GM21723 (cell line): ENCODE measurements around the gene BTBD9.

Experiments used
- ATAC-seq: cut with Tn5 transposase; IDR thresholded peaks from one replicate; pipeline ENCODE4 v1.9.1; 2021; ENCODE audit warnings: mild to moderate bottlenecking, moderate library complexity; ENCODE audit not compliant: unreplicated experiment

BTBD9 gene

DNA sequence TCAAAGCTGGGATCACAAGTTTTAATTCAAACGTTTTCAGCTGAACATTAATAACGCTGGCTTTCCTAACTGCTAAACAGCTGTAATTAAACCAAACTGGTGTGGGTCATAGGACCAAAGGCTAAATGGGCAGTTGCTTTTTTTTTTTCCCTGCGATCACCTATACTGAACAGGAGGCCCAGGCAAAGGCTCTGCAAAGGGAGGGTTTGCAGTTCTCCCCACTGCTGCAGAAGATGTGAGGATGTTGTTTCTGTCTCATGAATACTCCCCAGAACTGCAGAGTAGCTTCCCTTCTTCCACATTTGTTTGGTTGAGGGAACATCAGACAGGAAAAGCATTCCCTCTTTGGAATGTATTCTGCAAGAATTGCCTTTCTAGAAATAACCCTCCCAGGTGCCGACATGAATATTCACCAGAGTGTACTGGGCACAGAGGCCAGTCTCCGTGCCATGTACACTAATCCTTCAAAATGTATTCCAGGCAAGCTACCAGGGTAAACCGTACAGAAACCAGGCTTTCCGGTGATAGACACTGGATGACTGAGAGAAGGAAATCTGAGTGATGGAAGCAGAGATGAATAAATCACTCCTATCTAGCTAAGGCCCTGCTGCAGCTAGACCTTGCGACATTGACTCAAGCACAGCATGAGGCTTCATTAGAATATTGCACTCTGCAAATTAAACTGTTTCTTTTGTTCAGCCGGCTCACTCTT lies 370.1 kb downstream of the BTBD9 start:
- ATAC-seq: no peak

DNA sequence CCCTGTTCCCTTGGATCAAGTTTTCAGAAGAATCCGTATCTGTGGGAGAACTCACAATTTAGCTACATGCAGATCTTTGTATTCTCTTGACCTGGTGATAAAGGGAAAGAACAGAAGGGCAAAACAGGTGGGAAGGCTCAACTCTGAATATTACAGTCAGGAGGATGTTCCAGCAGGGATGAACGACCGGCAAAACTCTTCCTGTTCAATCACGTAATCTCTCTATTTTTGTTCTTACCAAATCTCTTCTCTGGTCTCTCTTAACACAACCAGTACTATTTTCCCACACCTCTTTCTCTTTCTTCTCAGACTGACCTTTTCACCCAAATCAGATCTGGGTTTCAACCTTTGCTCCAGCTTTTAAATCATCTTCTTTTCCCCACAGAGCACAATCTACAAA lies 371.4 kb downstream of the BTBD9 start:
- no peak for ATAC-seq

DNA sequence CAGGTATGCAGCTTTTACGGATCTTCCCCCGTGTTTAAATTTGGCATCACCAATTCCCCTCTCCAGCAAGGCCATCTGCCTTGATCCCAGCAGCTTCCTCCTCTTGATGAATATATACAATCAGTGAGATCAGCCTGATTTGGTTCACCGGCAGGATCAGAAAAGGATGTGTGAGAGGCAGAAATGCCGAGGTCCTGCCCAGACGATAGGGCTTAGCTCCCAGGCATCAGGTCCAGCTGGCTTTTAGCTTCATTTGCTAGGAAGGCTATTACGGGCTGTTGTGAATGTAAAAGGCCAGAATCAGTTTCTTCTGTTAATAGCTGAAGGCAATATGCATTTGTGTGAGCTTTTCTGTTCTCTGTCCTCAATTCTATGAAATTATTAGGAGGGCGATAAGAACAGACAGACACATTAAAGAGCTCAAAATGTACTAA lies 372.8 kb downstream of the BTBD9 start:
- ATAC-seq: no peak

- no peak for ATAC-seq
These were observed 375.1 kb downstream of the BTBD9 start for GRCh38 chr6:38264605-38265004.

GRCh38 chr6:38262609-38263008 lies 377.1 kb downstream of the BTBD9 start:
- no peak for ATAC-seq

DNA sequence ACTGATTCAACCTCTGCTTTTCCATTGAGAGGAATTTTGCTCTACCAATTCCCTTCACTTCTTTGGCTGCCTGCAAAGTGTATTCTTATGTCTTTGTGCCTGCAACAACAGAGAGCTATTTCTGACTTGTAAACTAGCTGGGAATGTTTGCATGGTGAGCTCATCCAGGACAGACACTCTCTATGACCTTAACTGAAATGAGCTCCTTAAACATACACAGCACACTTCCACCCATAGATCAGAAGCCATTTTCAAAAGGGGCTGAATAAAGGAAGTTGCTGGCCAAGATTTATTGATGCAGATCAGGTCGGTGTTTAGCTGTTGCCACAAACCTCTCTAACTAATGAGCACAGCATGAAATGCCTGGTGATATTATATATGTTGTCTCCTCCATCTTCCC lies 377.7 kb downstream of the BTBD9 start:
- no peak for ATAC-seq

DNA sequence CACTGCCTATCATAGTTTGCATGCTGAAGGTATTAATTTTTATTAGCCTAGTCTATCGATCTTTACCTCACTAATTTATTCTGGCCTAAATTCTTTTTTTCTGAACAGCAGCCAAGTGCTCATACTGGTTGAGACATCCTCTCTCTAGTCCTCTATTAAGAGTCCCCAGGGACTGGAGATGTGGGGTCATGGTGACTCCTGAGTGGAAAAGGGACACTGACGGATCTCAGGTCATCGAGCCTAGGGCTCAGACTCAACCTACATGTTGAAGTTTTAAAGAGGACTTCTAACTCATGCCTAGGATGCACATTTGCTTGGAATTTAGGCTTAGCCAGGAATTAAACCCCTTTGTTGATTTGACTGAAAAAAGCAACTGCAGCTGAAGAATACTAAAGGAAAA lies 378.1 kb downstream of the BTBD9 start:
- no peak for ATAC-seq

GRCh38 chr6:38259736-38260135 lies 380.0 kb downstream of the BTBD9 start:
- ATAC-seq: no peak

- no peak for ATAC-seq
These were observed 391.1 kb downstream of the BTBD9 start for GRCh38 chr6:38248500-38249234.

DNA sequence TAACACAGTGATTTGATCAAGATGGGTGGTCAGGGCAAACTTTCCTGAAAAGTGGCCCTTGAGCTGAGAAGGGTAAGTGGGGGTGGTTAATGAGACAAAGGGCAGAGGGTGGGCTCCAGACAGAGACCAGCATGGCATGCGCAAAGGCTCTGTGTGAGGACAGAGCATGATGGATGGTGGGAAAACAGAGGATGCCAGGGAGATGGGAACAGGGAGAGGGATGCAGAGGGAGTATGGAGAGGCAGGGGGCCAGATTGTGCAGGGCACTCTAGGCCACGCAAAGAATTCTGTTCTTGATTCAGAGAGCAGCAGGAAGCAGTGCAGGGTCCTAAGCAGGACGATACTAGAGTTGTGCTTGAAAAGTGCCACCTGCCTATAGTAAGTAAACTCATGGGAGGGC lies 394.4 kb downstream of the BTBD9 start:
- ATAC-seq: no peak

GRCh38 chr6:38244869-38245268 lies 394.9 kb downstream of the BTBD9 start:
- ATAC-seq: no peak

DNA sequence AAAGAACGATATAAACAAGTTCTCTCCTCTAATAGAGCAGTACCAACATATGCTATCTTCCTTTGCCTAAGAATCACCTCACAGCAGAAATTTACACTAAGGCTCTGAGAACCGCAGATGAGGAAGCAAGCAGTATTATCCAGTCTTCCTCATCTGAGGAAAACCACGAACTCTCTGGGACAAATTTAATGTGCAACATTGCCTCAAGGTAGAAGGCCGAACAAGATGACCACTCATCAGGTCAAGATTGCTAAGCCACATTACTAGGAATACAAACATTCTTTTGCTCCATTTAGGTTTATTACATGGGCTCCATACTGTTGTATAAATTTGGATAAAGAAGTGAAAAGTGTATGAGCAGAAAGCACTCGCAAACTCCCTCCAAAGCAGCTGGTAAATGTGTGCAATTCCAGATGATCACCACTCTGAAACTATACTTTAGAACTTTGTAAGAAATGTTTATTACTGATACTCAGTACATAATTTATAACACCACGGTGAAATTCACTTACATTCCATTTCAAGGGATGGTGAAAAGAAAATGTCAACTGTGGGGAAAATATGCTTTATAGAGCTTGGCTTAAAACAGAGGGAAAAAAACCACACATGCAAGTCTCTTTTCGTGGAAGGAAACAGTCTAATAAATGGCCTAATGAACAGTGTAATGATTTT lies 398.4 kb downstream of the BTBD9 start:
- no peak for ATAC-seq

DNA sequence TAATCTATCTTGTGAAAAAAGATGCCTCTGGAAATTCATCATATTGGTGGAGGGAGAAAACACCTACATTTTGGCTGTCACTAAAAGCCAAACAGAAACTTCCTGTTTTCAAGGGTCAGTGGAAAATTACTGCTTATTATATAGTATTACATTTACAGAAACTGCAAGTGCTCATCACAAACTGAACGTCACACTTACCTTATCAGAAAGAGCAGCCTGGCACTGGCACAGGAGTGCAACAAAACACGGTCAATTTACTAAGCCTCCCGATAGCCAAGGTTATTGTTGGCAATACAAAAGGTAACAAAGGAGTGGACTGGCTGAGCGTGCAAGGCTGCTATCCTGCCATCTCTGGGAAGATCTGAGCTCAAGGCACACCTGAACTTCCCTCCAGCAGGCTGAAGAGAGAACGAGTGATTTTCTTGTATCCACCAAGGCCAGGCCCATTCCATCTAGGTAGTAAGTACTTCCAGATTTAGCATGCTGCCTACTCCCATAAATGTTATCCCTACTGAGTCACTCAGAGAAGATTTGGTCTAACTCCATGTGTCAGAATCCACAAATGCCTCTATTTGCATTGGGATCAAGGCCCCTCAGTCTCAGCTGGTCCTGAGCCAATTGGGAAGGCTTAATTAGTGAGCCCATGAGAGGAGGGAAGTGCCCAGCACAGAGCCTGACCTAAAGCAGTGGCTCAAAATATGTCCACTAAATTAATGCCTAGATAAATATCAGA lies 399.8 kb downstream of the BTBD9 start:
- no peak for ATAC-seq

- ATAC-seq: no peak
These were observed 403.1 kb downstream of the BTBD9 start for GRCh38 chr6:38236631-38237030.

DNA sequence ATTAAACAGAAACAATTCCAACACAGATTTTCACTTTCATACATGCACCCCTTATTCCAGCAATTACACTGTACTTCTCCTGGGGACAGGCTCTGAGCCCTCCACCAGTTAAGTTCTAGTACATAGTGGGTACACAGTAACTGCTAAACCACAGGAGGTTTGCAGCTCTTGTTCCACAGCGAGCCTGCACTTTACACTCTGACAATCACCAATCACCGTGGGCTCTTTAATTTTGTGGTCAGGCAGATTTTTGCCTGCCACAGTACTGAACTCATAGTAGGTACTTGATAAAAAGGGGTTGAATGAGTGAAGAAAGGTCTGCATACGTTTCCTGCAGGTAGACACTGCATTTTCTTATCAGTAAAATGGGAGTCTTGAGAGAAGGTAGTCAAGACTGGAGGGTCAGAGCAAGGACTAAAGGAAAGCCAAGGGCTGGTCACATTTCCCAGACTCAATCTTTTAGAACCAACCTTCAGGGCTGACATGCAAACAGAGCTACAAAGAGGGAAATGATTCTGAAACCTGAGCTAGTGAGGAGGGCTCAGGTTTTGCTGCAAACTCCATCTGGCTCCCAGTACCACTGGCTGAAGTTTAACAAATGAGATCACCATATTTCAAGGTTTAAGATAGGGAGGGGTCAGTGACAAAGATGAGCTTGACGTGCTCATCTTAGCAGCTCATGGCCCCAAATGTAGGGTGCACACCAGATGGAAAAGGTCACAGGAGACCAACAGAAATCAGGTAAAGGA lies 404.6 kb downstream of the BTBD9 start:
- ATAC-seq: peak; percentile 80

GRCh38 chr6:38234141-38234540 lies 405.6 kb downstream of the BTBD9 start:
- no peak for ATAC-seq

GRCh38 chr6:38233161-38233791 lies 406.5 kb downstream of the BTBD9 start:
- ATAC-seq: no peak

GRCh38 chr6:38225766-38226165 lies 414.0 kb downstream of the BTBD9 start:
- no peak for ATAC-seq

GRCh38 chr6:38221251-38221650 lies 418.5 kb downstream of the BTBD9 start:
- no peak for ATAC-seq

- no peak for ATAC-seq
These were observed 419.5 kb downstream of the BTBD9 start for GRCh38 chr6:38220069-38220723.
